LNCaP clone FGC (cell line): ENCODE data around the gene PLEK.
A peak's percentile ranks its signal among the peaks of the same experiment; 100 is the strongest.
"Not testable (repeated sequence)": the region's sequence is repeated elsewhere in the genome, so short reads cannot be mapped to it uniquely, and the experiment has no call there.

Experiments
- DNase-seq: peaks from one replicate; pipeline ENCODE4 v3.0.0-alpha.2; 2011; ENCODE audit warnings: low read depth
- H3K4me3 ChIP-seq: 2 replicates; pipeline ENCODE4 v1.5.1; 2011; ENCODE audit warnings: mild to moderate bottlenecking, low read depth, low read length, control low read depth
- CTCF ChIP-seq: IDR thresholded peaks from 2 replicates; pipeline ENCODE4 v1.5.1; 2012; ENCODE audit warnings: mild to moderate bottlenecking; ENCODE audit not compliant: control insufficient read depth, insufficient read depth; ENCODE audit errors: extremely low read depth

PLEK gene

GRCh38 chr2:68438455-68439303 lies 73.6 kb downstream of the PLEK start:
- no peak for TF ChIP-seq CTCF
- DNase-seq, result no peak
- no peak overlapping the region for H3K4me3 ChIP-seq

- DNase-seq, result peak; percentile 28
- TF ChIP-seq CTCF, result peak; percentile 58
- H3K4me3 ChIP-seq, result no peak overlapping the region
Observed at GRCh38 chr2:68441179-68441993, 76.3 kb downstream of the PLEK start.

- TF ChIP-seq CTCF, result no peak
- DNase-seq, result no peak
- no peak overlapping the region for H3K4me3 ChIP-seq
Observed at GRCh38 chr2:68441994-68442322, 76.9 kb downstream of the PLEK start.

GRCh38 chr2:68446425-68446824 lies 81.3 kb downstream of the PLEK start:
- not testable (repeated sequence) for H3K4me3 ChIP-seq

More at GRCh38 chr2:68446425-68446824, 81.3 kb downstream of the PLEK start:
- DNase-seq, result not testable (repeated sequence)
